Omental fat pad (tissue), 4 donors: Measurements from ENCODE around the gene FLAD1. TPM values are rescaled to one million over a fixed set of nuclear protein-coding genes. Genes with fewer than 3 reads are reported as not detected.

Experiments
- ATAC-seq: fragments of 150-250 bp; one replicate; pipeline ENCODE4 v1.9.1; 2016; ENCODE audit warnings: mild to moderate bottlenecking, moderate library complexity; ENCODE audit not compliant: low FRiP score
- DNase-seq: peaks from one replicate; pipeline ENCODE4 v3.0.0-alpha.2; 2019; ENCODE audit warnings: low spot score
- CTCF ChIP-seq, 3 donors: fragments of 450-650 bp; IDR thresholded peaks; one replicate each; pipeline ENCODE4 v1.5.1; 2016 to 2017; ENCODE audit warnings: antibody characterized with exemption in 3 of 3, mild to moderate bottlenecking in 3 of 3, moderate library complexity in 2 of 3
- total RNA-seq, 4 donors: library from RNA; depleted of rRNA; stranded (reverse); fragments of >200 nt; gene quantifications; one replicate each; pipeline ENCODE4 v1.1.0, GENCODE V29; 2016

The FLAD1 gene
- total RNA-seq, 4 donors from 2014 or later = 26.8 to 43.8 (median 30.9) TPM

- DNase-seq (no peak), ATAC-seq (no peak)
- no peak for TF ChIP-seq CTCF (IDR thresholded peaks at IDR 0.05)
These were observed 19.5 kb upstream of the FLAD1 start for GRCh38 chr1:154963643-154964042.

- no peak for ATAC-seq
- no peak for DNase-seq
- no peak for TF ChIP-seq CTCF (IDR thresholded peaks at IDR 0.05)
These were observed 18.8 kb upstream of the FLAD1 start for GRCh38 chr1:154964359-154964758.

DNA sequence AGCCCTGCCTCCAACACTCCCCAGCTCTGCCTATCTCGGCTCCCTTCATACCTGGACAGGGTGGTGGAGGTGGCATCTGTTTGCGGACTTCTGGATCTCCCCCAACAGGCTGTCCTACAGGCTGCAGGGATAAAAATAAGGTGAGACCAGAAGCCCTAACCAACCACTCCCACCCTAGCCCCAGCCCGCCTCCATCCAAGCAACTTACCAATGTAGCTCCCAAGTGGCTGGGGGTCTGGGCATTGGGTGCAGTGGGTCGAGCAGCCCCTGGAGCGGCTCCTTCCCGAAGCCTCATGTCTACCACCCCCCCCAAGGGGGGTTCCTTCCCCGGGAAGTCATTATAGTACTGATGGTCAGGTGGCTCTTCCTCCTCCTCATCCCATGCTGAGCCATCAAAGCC lies 17.0 kb upstream of the FLAD1 start:
- no peak for TF ChIP-seq CTCF (IDR thresholded peaks at IDR 0.05)
- no peak for DNase-seq
- ATAC-seq = no peak

DNA sequence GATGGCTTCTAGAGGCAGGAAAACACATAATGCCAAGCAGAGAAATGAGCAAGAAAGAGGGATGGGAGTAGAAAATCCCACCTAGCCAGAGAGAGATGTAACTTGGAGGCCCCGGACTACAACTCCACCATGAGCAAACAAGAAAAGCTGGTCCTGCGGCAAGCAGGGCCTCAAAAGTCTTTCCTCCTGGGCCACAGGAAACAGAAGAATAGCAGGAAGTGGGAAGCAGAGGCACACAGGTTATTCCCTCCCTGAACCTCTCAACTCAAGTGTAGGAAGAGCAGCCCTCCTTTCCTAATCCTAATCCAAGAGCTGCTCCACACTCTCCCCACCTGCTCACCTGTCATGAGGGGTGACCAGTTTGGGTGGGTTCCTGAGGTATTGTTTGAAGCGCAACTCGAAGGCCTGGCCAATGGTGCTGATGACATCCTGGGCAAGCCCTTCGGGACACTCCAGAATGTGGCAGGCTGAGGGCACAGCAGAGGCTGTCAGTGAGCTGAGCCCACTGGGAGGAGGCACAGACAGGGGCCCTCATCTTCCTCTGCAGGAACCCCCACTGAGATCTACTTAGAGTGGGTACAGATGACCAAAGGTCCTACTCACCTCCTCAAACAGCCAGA lies 15.7 kb upstream of the FLAD1 start:
- TF ChIP-seq CTCF (IDR thresholded peaks at IDR 0.05) = no peak
- ATAC-seq = no peak
- DNase-seq = no peak

- TF ChIP-seq CTCF (IDR thresholded peaks at IDR 0.05) = no peak
- ATAC-seq (no peak), DNase-seq (no peak)
These were observed 14.4 kb upstream of the FLAD1 start for GRCh38 chr1:154968731-154969130.

GRCh38 chr1:154969246-154969645 lies 13.9 kb upstream of the FLAD1 start:
- no peak for ATAC-seq
- DNase-seq = no peak
- no peak for TF ChIP-seq CTCF (IDR thresholded peaks at IDR 0.05)

DNA sequence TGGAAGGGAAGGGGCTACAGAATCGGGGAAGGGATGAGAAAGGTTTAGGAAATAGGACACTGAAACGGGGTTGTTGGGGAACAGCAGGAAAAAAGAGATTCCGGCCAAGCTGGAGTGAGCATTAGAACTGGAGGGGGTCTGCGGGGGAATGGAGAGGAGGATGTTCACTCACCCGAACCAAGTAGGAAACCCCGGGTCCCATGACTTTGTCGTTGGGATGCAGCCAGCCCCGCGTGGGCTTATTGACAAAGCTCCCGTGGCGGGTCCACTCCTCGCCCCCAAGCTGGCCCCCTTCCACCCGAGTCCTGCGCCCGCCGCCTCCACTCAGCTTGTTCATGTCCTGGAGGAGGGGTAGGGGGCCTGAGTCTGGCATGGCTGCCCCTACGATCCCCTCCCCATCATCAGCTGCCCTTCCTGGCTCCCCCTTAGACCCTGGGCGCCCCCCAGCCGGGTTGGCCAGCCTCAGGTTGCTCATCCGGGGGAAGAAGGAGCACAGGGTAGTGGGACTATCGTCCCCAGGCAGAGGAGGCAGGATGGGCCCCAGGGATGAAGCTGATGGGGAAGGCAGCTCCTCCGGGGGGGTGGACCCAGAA lies 13.2 kb upstream of the FLAD1 start:
- DNase-seq (no peak), ATAC-seq (no peak)
- TF ChIP-seq CTCF (IDR thresholded peaks at IDR 0.05) = no peak
